Measurements from ENCODE around the gene OR2G3. TPM values are rescaled to one million over a fixed set of nuclear protein-coding genes. Genes with fewer than 3 reads are reported as not detected.

The OR2G3 gene
- total RNA-seq, 4 donors from 2014 or later = not detected

GRCh38 chr1:247639381-247639981 is 34.1 kb downstream of the OR2G3 start:
- DNase-seq (ENCODE audit: low spot score) = no peak

GRCh38 chr1:247642742-247643141 is 37.4 kb downstream of the OR2G3 start:
- ATAC-seq (ENCODE audit: low FRiP score) = no peak
- TF ChIP-seq CTCF (IDR thresholded peaks at IDR 0.05) = no peak

More at GRCh38 chr1:247639381-247639981, 34.1 kb downstream of the OR2G3 start:
- no peak for TF ChIP-seq CTCF (IDR thresholded peaks at IDR 0.05)
- peak; percentile 76 for ATAC-seq (ENCODE audit: low FRiP score)

GRCh38 chr1:247646867-247647266 is 41.5 kb downstream of the OR2G3 start:
- ATAC-seq (ENCODE audit: low FRiP score) (no peak), DNase-seq (ENCODE audit: low spot score) (no peak)
- no peak for TF ChIP-seq CTCF (IDR thresholded peaks at IDR 0.05)

More at GRCh38 chr1:247642742-247643141, 37.4 kb downstream of the OR2G3 start:
- no peak for DNase-seq (ENCODE audit: low spot score)

- TF ChIP-seq CTCF (IDR thresholded peaks at IDR 0.05) = no peak
- ATAC-seq (ENCODE audit: low FRiP score) = no peak
- no peak for DNase-seq (ENCODE audit: low spot score)
These were observed 42.5 kb downstream of the OR2G3 start for GRCh38 chr1:247647864-247648263.

GRCh38 chr1:247653040-247653439 is 47.7 kb downstream of the OR2G3 start:
- ATAC-seq (ENCODE audit: low FRiP score) (no peak), DNase-seq (ENCODE audit: low spot score) (no peak)
- TF ChIP-seq CTCF (IDR thresholded peaks at IDR 0.05) = no peak

Small RNA genes within 50 kb of the gene (small RNA-seq; reads per million reads assigned to genes)
- not detected for gene RF00026

Other genes starting within 250 kb of the OR2G3 start
- gene NLRP3, start 189.4 kb upstream of the OR2G3 start, total RNA-seq = 10 to 100 TPM in 3 of 4 donors, 1 to 10 TPM in 1; 7.1 to 17.7 (median 14.4) TPM
- gene OR2B11, start 147.5 kb upstream of the OR2G3 start, total RNA-seq = not detected
- gene OR2C3, start 69.1 kb upstream of the OR2G3 start, total RNA-seq = not detected
- gene GCSAML, start 56.5 kb upstream of the OR2G3 start, total RNA-seq = 1 to 10 TPM in 2 of 4 donors, under 1 TPM in 1, not detected in 1; 0.28 to 4.6 (median 2.3) TPM
- gene OR2G2, start 17.2 kb upstream of the OR2G3 start, total RNA-seq = not detected
- gene OR13G1, start 74.2 kb downstream of the OR2G3 start, total RNA-seq = not detected
- gene OR6F1, start 111.1 kb downstream of the OR2G3 start, total RNA-seq = not detected
- under 1 TPM in 1 of 4 donors, not detected in 3; 0.82 TPM for gene OR14K1, start 133.0 kb downstream of the OR2G3 start, total RNA-seq
- not detected for gene OR14A2, start 142.6 kb downstream of the OR2G3 start, total RNA-seq
- gene OR1C1, start 155.0 kb downstream of the OR2G3 start, total RNA-seq = not detected
- not detected for gene OR14A16, start 218.5 kb downstream of the OR2G3 start, total RNA-seq
- not detected for gene OR11L1, start 236.3 kb downstream of the OR2G3 start, total RNA-seq

Data from omental fat pad (tissue), 4 donors.